IgD-negative memory B cell (primary cell): ENCODE data around the gene CYP2S1. TPM values are rescaled to one million over a fixed set of nuclear protein-coding genes. Genes with fewer than 3 reads are reported as not detected.

Experiments used
- H3K27ac Mint-ChIP-seq, 3 donors: one replicate each; pipeline ENCODE4 v1.8.0; 2020 to 2022; ENCODE audit warnings: mild to moderate bottlenecking in 3 of 3, mixed read lengths in 3 of 3, moderate library complexity in 1 of 3
- H3K27me3 Mint-ChIP-seq: one replicate; pipeline ENCODE4 v1.8.0; 2021; ENCODE audit warnings: mixed read lengths
- H3K36me3 Mint-ChIP-seq: one replicate; pipeline ENCODE4 v1.8.0; 2020; ENCODE audit warnings: mild to moderate bottlenecking, mixed read lengths
- H3K4me1 Mint-ChIP-seq, 3 donors: one replicate each; pipeline ENCODE4 v1.8.0; 2020 to 2022; ENCODE audit warnings: mixed read lengths in 3 of 3, mild to moderate bottlenecking in 1 of 3
- H3K4me3 Mint-ChIP-seq, 4 donors: one replicate each; pipeline ENCODE4 v1.8.0; 2020 to 2022; ENCODE audit warnings: mild to moderate bottlenecking in 4 of 4, mixed read lengths in 4 of 4, moderate library complexity in 3 of 4
- H3K9me3 Mint-ChIP-seq, 3 donors: one replicate each; pipeline ENCODE4 v1.8.0; 2020 to 2021; ENCODE audit warnings: mixed read lengths in 3 of 3, mild to moderate bottlenecking in 1 of 3
- polyA plus RNA-seq: library from polyadenylated mRNA; unstranded; fragments of 300-500 nt; fragmentation: Illumina TruSeq; gene quantifications from one replicate; pipeline ENCODE4 v1.2.3, GENCODE V29; 2021

Gene CYP2S1
- polyA plus RNA-seq, 1 donor from 2014 or later, result not detected

DNA sequence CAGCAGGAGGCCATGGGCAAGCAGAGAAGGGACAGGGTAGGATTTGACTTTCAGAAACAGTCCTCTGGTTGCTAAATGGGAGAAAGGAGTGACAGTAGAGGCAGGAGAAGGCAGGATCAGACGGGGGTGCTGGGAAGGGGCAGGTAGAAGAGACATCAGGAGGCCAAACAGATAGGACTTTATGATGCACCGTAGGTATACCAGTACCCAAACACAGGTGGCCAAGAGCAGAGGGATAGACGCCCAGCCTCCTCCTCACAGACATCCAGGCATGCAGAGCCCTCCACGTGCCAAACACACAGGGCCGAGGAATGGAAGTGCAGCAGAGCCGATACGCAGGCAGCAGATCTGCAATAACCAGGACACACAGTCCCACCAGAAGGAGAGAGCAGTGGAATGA lies 24.7 kb downstream of the CYP2S1 start:
- H3K4me3 Mint-ChIP-seq, result no peak overlapping the region
- H3K27me3 Mint-ChIP-seq, result peaks cover 36% of the 10 kb centered on the region
- peak overlapping the region in 1 of 3 donors; percentile 73 for H3K27ac Mint-ChIP-seq

GRCh38 chr19:41218249-41218614 lies 25.2 kb downstream of the CYP2S1 start:
- Mint-ChIP-seq H3K27me3 (peaks cover 40% of the 10 kb centered on the region), H3K4me1 (peaks cover 0 to 5% (median 3%) of the 10 kb centered on the region in 3 donors), H3K27ac (no peak overlapping the region), H3K9me3 (no peaks in the 10 kb centered on the region), H3K4me3 (no peak overlapping the region), H3K36me3 (no peaks in the 10 kb centered on the region)

More for the DNA sequence above, 24.7 kb downstream of the CYP2S1 start:
- Mint-ChIP-seq H3K4me1 (peaks cover 0 to 5% (median 3%) of the 10 kb centered on the region in 3 donors), H3K9me3 (no peaks in the 10 kb centered on the region), H3K36me3 (no peaks in the 10 kb centered on the region)

DNA sequence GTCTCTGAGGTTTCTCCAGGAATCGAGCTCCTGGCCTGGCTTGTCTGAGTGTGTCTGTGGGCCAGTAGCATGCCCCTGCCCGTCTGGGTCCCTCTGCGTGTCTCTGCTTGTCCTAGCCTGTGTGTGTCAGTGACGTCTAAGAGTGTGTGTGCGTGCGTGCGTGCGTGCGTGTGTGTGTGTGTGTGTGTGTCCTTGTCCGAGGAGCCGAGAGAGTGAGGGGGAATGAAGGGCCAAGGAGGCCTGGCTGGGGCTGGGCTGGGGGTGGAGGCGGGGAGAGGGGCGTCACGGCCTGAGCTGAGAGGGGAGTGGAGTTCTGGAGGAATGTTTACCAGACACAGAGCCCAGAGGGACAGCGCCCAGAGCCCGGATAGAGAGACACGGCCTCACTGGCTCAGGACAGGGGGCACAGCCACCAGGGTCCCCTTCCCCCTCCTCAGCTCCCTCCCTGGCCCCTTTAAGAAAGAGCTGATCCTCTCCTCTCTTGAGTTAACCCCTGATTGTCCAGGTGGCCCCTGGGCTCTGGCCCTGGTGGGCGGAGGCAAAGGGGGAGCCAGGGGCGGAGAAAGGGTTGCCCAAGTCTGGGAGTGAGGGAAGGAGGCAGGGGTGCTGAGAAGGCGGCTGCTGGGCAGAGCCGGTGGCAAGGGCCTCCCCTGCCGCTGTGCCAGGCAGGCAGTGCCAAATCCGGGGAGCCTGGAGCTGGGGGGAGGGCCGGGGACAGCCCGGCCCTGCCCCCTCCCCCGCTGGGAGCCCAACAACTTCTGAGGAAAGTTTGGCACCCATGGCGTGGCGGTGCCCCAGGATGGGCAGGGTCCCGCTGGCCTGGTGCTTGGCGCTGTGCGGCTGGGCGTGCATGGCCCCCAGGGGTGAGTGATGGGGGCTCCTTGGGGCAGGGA lies 25.8 kb downstream of the CYP2S1 start, which contains the start of gene AXL:
Gene AXL, plus strand, starts transcription at position 609 of the 893 bp plus-strand sequence. Its CDS starts 170 bp downstream, at position 779.
- Mint-ChIP-seq H3K4me1 (peaks cover 0 to 5% (median 3%) of the 10 kb centered on the region in 3 donors), H3K27ac (peak within 1 kb of the TSS in 1 of 3 donors; percentile 73), H3K27me3 (peaks cover 43% of the 10 kb centered on the region), H3K36me3 (no peaks in the 10 kb centered on the region), H3K9me3 (no peaks in the 10 kb centered on the region), H3K4me3 (no peak within 1 kb of the TSS)

- peaks cover 0 to 5% (median 3%) of the 10 kb centered on the region in 3 donors for H3K4me1 Mint-ChIP-seq
- H3K36me3 Mint-ChIP-seq, result no peaks in the 10 kb centered on the region
- no peaks in the 10 kb centered on the region for H3K9me3 Mint-ChIP-seq
- no peak overlapping the region for H3K27ac Mint-ChIP-seq
- peaks cover 45% of the 10 kb centered on the region for H3K27me3 Mint-ChIP-seq
- H3K4me3 Mint-ChIP-seq, result no peak overlapping the region
Measured at GRCh38 chr19:41219924-41220567, 27.0 kb downstream of the CYP2S1 start.

- Mint-ChIP-seq H3K27me3 (peaks cover 50% of the 10 kb centered on the region), H3K27ac (peak overlapping the region in 1 of 3 donors; percentile 64), H3K4me3 (no peak overlapping the region), H3K36me3 (no peaks in the 10 kb centered on the region), H3K4me1 (peaks cover 4 to 6% (median 5%) of the 10 kb centered on the region in 3 donors), H3K9me3 (no peaks in the 10 kb centered on the region)
Measured at GRCh38 chr19:41220811-41221210, 27.8 kb downstream of the CYP2S1 start.

GRCh38 chr19:41221514-41222205 lies 28.6 kb downstream of the CYP2S1 start:
- Mint-ChIP-seq H3K4me1 (peaks cover 4 to 9% (median 5%) of the 10 kb centered on the region in 3 donors), H3K9me3 (no peaks in the 10 kb centered on the region), H3K4me3 (no peak overlapping the region), H3K36me3 (no peaks in the 10 kb centered on the region), H3K27ac (peak overlapping the region in 1 of 3 donors; percentile 64), H3K27me3 (peaks cover 52% of the 10 kb centered on the region)

DNA sequence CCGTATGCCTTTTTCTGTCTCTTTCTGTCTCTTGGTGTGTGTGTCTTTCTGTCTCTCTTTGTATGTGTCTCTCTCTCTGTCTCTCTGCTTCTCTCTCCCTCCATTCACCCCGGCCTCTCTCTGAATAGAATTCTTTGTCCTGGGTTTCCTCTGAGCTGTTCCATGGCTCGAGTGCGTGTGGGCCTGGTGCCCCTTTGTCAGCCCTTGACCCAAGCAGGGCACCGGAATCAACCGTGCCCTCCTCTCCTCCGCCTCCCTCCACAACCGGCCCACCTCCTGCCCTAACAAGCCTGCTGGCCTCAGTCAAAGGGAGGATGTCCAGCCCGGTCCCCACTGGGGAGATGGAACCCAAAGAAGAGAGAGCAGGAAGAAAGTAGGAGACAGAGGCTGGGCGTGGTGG lies 29.2 kb downstream of the CYP2S1 start:
- H3K27ac Mint-ChIP-seq, result no peak overlapping the region

DNA sequence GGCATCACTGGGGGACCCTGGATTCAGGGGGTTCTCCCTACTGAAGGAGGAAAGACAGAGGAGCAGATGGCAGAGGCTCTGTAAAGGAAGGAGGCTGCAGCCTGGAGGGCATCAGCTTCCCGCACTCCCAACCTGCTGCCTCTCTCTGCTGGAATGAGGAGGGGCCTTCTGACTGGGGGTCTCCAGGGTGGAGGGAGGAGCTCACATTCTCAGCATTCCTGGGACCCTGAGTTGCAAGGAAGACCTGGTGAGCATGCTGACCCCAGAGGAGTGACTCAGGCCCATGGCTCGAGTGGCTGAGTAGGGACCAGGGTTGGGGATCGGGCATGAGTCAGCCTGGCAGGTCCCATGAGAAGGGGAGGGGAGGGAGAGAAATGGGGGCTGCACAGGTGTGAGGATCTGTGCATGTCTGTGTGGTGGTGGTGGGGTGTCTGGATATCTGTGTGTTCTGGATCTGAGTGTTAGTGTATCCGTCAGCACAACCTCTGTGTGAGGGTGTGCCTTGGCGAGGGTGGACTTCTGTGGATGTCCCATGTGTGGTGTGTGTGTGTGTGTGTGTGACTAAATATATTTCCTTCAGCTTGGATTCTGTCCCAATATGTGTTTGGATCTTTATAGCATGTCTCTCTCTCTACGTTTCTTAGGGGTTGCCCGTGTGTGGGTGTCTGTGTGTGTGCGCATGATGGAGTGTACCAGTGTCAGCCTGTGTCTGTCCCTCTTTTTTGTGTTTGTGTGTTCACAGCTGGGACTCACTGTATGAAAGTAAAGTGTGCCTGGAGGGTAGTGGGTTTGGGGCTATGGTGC lies 30.6 kb downstream of the CYP2S1 start:
- no peak overlapping the region for H3K27ac Mint-ChIP-seq
- no peaks in the 10 kb centered on the region for H3K36me3 Mint-ChIP-seq
- H3K4me3 Mint-ChIP-seq, result no peak overlapping the region
- peaks cover 47% of the 10 kb centered on the region for H3K27me3 Mint-ChIP-seq
- peaks cover 4 to 11% (median 5%) of the 10 kb centered on the region in 3 donors for H3K4me1 Mint-ChIP-seq
- H3K9me3 Mint-ChIP-seq, result peaks cover 0 to 3% (median 0%) of the 10 kb centered on the region in 3 donors

More for the DNA sequence above, 29.2 kb downstream of the CYP2S1 start:
- H3K9me3 Mint-ChIP-seq, result no peaks in the 10 kb centered on the region
- peaks cover 56% of the 10 kb centered on the region for H3K27me3 Mint-ChIP-seq
- peaks cover 4 to 11% (median 5%) of the 10 kb centered on the region in 3 donors for H3K4me1 Mint-ChIP-seq
- no peaks in the 10 kb centered on the region for H3K36me3 Mint-ChIP-seq
- H3K4me3 Mint-ChIP-seq, result no peak overlapping the region

DNA sequence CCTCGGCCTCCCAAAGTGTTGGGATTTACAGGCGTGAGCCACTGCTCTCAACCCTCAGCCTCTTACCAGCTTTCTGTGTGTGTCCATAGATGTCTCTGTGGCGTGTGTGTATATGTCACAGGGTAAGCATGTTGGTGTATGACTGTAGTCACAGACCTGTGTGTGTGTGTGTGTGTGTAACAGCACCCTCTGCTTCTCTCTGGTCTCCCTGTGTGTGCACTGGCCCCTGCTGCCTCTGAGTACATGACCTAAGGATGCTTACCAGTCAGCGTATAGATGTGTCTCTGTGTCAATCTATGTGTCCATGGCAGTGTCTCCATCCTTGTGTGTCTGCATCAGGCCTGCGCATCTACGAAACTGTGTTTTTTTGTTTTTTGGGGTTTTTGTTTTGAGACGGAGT lies 31.6 kb downstream of the CYP2S1 start:
- H3K27me3 Mint-ChIP-seq, result peaks cover 46% of the 10 kb centered on the region
- H3K27ac Mint-ChIP-seq, result peak overlapping the region in 1 of 3 donors; percentile 67

GRCh38 chr19:41225238-41226052 lies 32.4 kb downstream of the CYP2S1 start:
- Mint-ChIP-seq H3K4me1 (peaks cover 4 to 11% (median 5%) of the 10 kb centered on the region in 3 donors), H3K27ac (no peak overlapping the region), H3K36me3 (no peaks in the 10 kb centered on the region), H3K27me3 (peaks cover 44% of the 10 kb centered on the region), H3K9me3 (peaks cover 0 to 3% (median 0%) of the 10 kb centered on the region in 3 donors), H3K4me3 (peak overlapping the region in 2 of 4 donors; percentile 58 to 66)

More for the DNA sequence above, 31.6 kb downstream of the CYP2S1 start:
- Mint-ChIP-seq H3K4me1 (peaks cover 4 to 11% (median 5%) of the 10 kb centered on the region in 3 donors), H3K9me3 (peaks cover 0 to 3% (median 0%) of the 10 kb centered on the region in 3 donors), H3K4me3 (no peak overlapping the region), H3K36me3 (no peaks in the 10 kb centered on the region)

GRCh38 chr19:41226053-41226873 lies 33.2 kb downstream of the CYP2S1 start:
- no peaks in the 10 kb centered on the region for H3K36me3 Mint-ChIP-seq
- no peak overlapping the region for H3K27ac Mint-ChIP-seq
- H3K4me3 Mint-ChIP-seq, result peak overlapping the region in 2 of 4 donors; percentile 38 to 74
- H3K27me3 Mint-ChIP-seq, result peaks cover 39% of the 10 kb centered on the region
- H3K4me1 Mint-ChIP-seq, result peaks cover 0 to 8% (median 4%) of the 10 kb centered on the region in 3 donors
- H3K9me3 Mint-ChIP-seq, result peaks cover 0 to 3% (median 0%) of the 10 kb centered on the region in 3 donors

GRCh38 chr19:41226874-41227390 lies 33.9 kb downstream of the CYP2S1 start:
- H3K9me3 Mint-ChIP-seq, result peaks cover 0 to 3% (median 0%) of the 10 kb centered on the region in 3 donors
- H3K4me1 Mint-ChIP-seq, result peaks cover 0 to 8% (median 4%) of the 10 kb centered on the region in 3 donors
- no peaks in the 10 kb centered on the region for H3K36me3 Mint-ChIP-seq
- H3K4me3 Mint-ChIP-seq, result peak overlapping the region in 2 of 4 donors; percentile 11 to 74
- peaks cover 36% of the 10 kb centered on the region for H3K27me3 Mint-ChIP-seq
- H3K27ac Mint-ChIP-seq, result no peak overlapping the region
